ENCODE data around the gene SPINT3. TPM values are rescaled to one million over a fixed set of nuclear protein-coding genes. Genes with fewer than 3 reads are reported as not detected.

Gene SPINT3
- total and polyA plus RNA-seq, 10 of the 15 experiments (the other 5 are each of a cell fraction or from before 2014, with no cell fraction given), result not detected

DNA sequence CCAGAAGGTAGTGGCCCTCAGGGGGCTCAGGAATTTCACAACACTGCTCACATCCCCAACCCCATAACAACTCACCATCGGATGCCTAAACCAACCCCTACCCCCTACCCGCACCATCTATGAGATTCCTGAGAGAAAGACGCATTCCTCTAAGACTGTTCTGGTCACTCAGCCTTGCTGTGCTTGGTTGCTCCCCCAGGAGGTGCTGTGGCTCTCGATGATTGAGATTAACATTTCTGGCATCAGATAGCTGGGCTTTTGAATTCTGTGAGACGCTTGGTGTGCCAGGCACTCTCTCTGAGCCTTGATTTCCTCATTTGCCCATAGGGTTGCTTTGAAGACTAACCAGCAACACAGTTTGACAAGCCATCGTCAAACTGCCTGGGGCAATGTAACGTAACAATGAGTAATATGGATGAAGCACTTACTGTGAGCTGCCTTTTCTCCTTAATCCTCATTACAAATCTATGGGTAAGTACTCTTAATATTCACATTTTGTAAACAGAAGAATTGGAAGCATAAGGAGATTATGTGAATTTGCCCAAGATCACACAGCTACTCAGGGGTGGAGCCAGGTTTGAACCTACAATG, 22.9 kb upstream of the SPINT3 start:
- no peak for FAIRE-seq
- RAD21 ChIA-PET (ENCODE audit: unreplicated experiment), result no interaction called here
- Histone ChIP-seq H3K9me3 (replicated peaks; ENCODE audit: control insufficient read depth, insufficient read depth, low read length) (no peaks in the 10 kb centered on the region), H3K27ac (ENCODE audit: control insufficient read depth, insufficient read depth) (no peak overlapping the region), H3K27me3 (replicated peaks in 1 of 2; ENCODE audit: control insufficient read depth in 2 of 2, insufficient read depth in 2 of 2, low read length in 1 of 2) (no peaks in the 10 kb centered on the region; a peak in 1 of 4 replicates), H4K20me1 (ENCODE audit: control insufficient read depth, insufficient read depth) (no peaks in the 10 kb centered on the region), H3K36me3 (ENCODE audit: control insufficient read depth in 2 of 2, insufficient read depth in 2 of 2, low read length in 1 of 2) (no peaks in the 10 kb centered on the region), H3K4me1 (ENCODE audit: control insufficient read depth, insufficient read depth, low read length) (no peaks in the 10 kb centered on the region), H3K79me2 (ENCODE audit: control insufficient read depth, insufficient read depth, low read length) (no peaks in the 10 kb centered on the region), H3K4me2 (ENCODE audit: control insufficient read depth, insufficient read depth) (no peak overlapping the region), H3K9ac (ENCODE audit: control insufficient read depth, insufficient read depth, low read length) (no peak overlapping the region), H3K4me3 (no peak overlapping the region), H2AFZ (ENCODE audit: control insufficient read depth, low read depth, low read length) (no peak overlapping the region)
- POLR2A ChIA-PET, result no interaction called here
- no TSS peak for BruUV-seq (replicated peaks)
- CTCF ChIA-PET, result interaction anchor here (0.5 to 1.2 kb wide), 3 partner anchors 230 to 390 kb away, joined by 3 to 4 read pairs (median 3); no protein-coding TSS in a partner anchor
- TF ChIP-seq YBX1 (IDR thresholded peaks at IDR 0.05) (no peak), GATAD2B (conservative IDR thresholded peaks at IDR 0.05; ENCODE audit: low read depth) (no peak), PAX5 (IDR thresholded peaks at IDR 0.05; ENCODE audit: borderline replicate concordance, low read depth, low read length) (no peak), PML (IDR thresholded peaks at IDR 0.05; ENCODE audit: low read length) (no peak), PAX8 (IDR thresholded peaks at IDR 0.05) (no peak), BACH1 (IDR thresholded peaks at IDR 0.05; ENCODE audit: borderline replicate concordance) (no peak), RFX5 (IDR thresholded peaks at IDR 0.05; ENCODE audit: low read depth, low read length) (no peak), ZNF622 (IDR thresholded peaks at IDR 0.05) (no peak), NRF1 (conservative IDR thresholded peaks at IDR 0.05; ENCODE audit: low read depth, low read length) (no peak), ASH2L (IDR thresholded peaks at IDR 0.05; ENCODE audit: borderline replicate concordance, low read depth) (no peak), SMAD5 (IDR thresholded peaks at IDR 0.05; ENCODE audit: low read depth) (no peak), ZNF274 (IDR thresholded peaks at IDR 0.05; ENCODE audit: insufficient read depth, insufficient read length) (no peak), POLR2A (IDR thresholded peaks at IDR 0.05; ENCODE audit: low read depth, low read length) (no peak)
- TF ChIP-seq, protein P1, sequence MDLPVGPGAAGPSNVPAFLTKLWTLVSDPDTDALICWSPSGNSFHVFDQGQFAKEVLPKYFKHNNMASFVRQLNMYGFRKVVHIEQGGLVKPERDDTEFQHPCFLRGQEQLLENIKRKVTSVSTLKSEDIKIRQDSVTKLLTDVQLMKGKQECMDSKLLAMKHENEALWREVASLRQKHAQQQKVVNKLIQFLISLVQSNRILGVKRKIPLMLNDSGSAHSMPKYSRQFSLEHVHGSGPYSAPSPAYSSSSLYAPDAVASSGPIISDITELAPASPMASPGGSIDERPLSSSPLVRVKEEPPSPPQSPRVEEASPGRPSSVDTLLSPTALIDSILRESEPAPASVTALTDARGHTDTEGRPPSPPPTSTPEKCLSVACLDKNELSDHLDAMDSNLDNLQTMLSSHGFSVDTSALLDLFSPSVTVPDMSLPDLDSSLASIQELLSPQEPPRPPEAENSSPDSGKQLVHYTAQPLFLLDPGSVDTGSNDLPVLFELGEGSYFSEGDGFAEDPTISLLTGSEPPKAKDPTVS (IDR thresholded peaks at IDR 0.05; ENCODE audit: low read depth, low read length), result no peak
- TF ChIP-seq, protein P2, sequence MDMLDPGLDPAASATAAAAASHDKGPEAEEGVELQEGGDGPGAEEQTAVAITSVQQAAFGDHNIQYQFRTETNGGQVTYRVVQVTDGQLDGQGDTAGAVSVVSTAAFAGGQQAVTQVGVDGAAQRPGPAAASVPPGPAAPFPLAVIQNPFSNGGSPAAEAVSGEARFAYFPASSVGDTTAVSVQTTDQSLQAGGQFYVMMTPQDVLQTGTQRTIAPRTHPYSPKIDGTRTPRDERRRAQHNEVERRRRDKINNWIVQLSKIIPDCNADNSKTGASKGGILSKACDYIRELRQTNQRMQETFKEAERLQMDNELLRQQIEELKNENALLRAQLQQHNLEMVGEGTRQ (IDR thresholded peaks at IDR 0.05; ENCODE audit: borderline replicate concordance, low read depth, low read length), result no peak
- intact Hi-C loops (cut with micrococcal nuclease; ENCODE audit: unreplicated experiment) (no loop called here), in situ Hi-C loops (cut with MboI) (no loop called here)
- SMC1A ChIA-PET (ENCODE audit: uncharacterized antibody, unreplicated experiment), result no interaction called here
- 37% methylated on average over 7 of the region's 7 CpGs for WGBS (ENCODE audit: insufficient coverage, insufficient replicate concordance, low lambda C conversion rate, missing lambda C conversion rate)
- ATAC-seq, result no peak
- DNase-seq (ENCODE audit: low read depth, low spot score), result no peak

Measured in GM12878 (cell line).